ENCODE results near the gene MCRIP1. TPM values are rescaled to one million over a fixed set of nuclear protein-coding genes. Genes with fewer than 3 reads are reported as not detected.

Gene MCRIP1
- total and polyA plus RNA-seq, 2 of the 13 experiments (the other 11 are each of a cell fraction or from before 2014, with no cell fraction given), result 79.7 to 84.9 TPM

DNA sequence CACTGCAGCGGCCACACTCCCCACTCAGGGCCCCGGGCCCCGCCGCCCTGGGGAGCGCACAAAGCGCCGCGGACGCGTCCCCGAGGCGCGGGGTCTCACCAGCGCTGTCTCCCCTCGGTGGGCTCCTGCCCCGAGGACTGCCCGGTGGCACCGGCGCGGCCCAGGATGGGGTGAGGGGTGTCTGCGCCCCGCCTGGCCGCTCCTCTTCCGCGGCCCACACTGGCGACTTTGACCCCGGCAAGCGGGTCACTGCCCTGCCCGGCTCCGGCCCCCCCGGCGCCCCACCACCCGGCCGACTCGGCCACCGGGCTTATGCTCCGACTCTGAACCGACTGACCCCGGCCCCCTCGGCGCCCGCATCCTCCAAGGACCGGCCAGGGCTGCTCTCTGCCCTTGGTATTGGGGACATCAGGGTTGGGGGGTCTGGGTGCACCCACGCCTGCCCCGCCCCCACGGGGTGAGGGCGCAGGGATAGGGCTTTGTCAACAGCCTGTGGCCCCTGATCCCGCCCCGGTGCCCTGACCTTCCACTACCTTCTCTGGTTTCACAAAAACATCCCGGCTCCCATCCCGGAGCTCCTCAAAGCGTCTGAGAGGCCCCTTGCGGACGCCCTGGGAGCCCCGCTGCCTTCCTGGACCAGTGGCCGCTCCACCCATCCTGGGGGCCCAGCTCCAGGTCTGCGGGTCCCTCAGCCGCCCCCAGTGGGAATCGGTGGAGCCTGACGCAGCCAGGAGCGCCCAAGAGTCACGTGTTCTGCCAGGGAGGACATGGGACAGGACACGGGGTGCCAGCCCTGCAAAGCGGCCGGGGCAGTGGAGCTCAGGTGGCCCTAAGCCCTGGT is 28.3 kb downstream of the MCRIP1 start (continued):
- TF ChIP-seq, protein P1, sequence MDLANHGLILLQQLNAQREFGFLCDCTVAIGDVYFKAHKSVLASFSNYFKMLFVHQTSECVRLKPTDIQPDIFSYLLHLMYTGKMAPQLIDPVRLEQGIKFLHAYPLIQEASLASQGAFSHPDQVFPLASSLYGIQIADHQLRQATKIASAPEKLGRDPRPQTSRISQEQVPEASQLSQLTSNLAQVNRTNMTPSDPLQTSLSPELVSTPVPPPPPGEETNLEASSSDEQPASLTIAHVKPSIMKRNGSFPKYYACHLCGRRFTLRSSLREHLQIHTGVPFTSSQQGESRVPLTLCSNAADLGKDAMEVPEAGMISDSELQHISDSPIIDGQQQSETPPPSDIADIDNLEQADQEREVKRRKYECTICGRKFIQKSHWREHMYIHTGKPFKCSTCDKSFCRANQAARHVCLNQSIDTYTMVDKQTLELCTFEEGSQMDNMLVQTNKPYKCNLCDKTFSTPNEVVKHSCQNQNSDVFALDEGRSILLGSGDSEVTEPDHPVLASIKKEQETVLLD (CRISPR knock-in tag; IDR thresholded peaks at IDR 0.05; ENCODE audit: low read depth), result no peak
- TF ChIP-seq, protein P2, sequence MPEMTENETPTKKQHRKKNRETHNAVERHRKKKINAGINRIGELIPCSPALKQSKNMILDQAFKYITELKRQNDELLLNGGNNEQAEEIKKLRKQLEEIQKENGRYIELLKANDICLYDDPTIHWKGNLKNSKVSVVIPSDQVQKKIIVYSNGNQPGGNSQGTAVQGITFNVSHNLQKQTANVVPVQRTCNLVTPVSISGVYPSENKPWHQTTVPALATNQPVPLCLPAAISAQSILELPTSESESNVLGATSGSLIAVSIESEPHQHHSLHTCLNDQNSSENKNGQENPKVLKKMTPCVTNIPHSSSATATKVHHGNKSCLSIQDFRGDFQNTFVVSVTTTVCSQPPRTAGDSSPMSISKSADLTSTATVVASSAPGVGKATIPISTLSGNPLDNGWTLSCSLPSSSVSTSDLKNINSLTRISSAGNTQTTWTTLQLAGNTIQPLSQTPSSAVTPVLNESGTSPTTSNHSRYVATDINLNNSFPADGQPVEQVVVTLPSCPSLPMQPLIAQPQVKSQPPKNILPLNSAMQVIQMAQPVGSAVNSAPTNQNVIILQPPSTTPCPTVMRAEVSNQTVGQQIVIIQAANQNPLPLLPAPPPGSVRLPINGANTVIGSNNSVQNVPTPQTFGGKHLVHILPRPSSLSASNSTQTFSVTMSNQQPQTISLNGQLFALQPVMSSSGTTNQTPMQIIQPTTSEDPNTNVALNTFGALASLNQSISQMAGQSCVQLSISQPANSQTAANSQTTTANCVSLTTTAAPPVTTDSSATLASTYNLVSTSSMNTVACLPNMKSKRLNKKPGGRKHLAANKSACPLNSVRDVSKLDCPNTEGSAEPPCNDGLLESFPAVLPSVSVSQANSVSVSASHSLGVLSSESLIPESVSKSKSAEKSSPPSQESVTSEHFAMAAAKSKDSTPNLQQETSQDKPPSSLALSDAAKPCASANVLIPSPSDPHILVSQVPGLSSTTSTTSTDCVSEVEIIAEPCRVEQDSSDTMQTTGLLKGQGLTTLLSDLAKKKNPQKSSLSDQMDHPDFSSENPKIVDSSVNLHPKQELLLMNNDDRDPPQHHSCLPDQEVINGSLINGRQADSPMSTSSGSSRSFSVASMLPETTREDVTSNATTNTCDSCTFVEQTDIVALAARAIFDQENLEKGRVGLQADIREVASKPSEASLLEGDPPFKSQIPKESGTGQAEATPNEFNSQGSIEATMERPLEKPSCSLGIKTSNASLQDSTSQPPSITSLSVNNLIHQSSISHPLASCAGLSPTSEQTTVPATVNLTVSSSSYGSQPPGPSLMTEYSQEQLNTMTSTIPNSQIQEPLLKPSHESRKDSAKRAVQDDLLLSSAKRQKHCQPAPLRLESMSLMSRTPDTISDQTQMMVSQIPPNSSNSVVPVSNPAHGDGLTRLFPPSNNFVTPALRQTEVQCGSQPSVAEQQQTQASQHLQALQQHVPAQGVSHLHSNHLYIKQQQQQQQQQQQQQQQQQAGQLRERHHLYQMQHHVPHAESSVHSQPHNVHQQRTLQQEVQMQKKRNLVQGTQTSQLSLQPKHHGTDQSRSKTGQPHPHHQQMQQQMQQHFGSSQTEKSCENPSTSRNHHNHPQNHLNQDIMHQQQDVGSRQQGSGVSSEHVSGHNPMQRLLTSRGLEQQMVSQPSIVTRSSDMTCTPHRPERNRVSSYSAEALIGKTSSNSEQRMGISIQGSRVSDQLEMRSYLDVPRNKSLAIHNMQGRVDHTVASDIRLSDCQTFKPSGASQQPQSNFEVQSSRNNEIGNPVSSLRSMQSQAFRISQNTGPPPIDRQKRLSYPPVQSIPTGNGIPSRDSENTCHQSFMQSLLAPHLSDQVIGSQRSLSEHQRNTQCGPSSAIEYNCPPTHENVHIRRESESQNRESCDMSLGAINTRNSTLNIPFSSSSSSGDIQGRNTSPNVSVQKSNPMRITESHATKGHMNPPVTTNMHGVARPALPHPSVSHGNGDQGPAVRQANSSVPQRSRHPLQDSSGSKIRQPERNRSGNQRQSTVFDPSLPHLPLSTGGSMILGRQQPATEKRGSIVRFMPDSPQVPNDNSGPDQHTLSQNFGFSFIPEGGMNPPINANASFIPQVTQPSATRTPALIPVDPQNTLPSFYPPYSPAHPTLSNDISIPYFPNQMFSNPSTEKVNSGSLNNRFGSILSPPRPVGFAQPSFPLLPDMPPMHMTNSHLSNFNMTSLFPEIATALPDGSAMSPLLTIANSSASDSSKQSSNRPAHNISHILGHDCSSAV (CRISPR knock-in tag; IDR thresholded peaks at IDR 0.05; ENCODE audit: borderline replicate concordance), result no peak
- TF ChIP-seq MED1 (CRISPR knock-in tag; IDR thresholded peaks at IDR 0.05) (0 out of 2 replicates have a peak, but pooled peaks have one; percentile 12), ZNF781 (CRISPR knock-in tag; IDR thresholded peaks at IDR 0.05; ENCODE audit: borderline replicate concordance, not compliant biosample characterization) (no peak), XRCC5 (optimal IDR thresholded peaks at IDR 0.05; ENCODE audit: low read length) (no peak), GFI1 (CRISPR knock-in tag; IDR thresholded peaks at IDR 0.05; ENCODE audit: borderline replicate concordance) (no peak), THAP11 (CRISPR knock-in tag; IDR thresholded peaks at IDR 0.05) (no peak)
- TF ChIP-seq, protein P3, sequence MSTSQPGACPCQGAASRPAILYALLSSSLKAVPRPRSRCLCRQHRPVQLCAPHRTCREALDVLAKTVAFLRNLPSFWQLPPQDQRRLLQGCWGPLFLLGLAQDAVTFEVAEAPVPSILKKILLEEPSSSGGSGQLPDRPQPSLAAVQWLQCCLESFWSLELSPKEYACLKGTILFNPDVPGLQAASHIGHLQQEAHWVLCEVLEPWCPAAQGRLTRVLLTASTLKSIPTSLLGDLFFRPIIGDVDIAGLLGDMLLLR (CRISPR knock-in tag; IDR thresholded peaks at IDR 0.05), result no peak
- TF ChIP-seq, protein P4, sequence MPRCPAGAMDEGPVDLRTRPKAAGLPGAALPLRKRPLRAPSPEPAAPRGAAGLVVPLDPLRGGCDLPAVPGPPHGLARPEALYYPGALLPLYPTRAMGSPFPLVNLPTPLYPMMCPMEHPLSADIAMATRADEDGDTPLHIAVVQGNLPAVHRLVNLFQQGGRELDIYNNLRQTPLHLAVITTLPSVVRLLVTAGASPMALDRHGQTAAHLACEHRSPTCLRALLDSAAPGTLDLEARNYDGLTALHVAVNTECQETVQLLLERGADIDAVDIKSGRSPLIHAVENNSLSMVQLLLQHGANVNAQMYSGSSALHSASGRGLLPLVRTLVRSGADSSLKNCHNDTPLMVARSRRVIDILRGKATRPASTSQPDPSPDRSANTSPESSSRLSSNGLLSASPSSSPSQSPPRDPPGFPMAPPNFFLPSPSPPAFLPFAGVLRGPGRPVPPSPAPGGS (CRISPR knock-in tag; IDR thresholded peaks at IDR 0.05), result 0 out of 2 replicates have a peak, but pooled peaks have one; percentile 16
- TF ChIP-seq, protein P5, sequence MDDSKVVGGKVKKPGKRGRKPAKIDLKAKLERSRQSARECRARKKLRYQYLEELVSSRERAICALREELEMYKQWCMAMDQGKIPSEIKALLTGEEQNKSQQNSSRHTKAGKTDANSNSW (CRISPR knock-in tag; IDR thresholded peaks at IDR 0.05; ENCODE audit: borderline replicate concordance), result no peak
- TF ChIP-seq, protein P6, sequence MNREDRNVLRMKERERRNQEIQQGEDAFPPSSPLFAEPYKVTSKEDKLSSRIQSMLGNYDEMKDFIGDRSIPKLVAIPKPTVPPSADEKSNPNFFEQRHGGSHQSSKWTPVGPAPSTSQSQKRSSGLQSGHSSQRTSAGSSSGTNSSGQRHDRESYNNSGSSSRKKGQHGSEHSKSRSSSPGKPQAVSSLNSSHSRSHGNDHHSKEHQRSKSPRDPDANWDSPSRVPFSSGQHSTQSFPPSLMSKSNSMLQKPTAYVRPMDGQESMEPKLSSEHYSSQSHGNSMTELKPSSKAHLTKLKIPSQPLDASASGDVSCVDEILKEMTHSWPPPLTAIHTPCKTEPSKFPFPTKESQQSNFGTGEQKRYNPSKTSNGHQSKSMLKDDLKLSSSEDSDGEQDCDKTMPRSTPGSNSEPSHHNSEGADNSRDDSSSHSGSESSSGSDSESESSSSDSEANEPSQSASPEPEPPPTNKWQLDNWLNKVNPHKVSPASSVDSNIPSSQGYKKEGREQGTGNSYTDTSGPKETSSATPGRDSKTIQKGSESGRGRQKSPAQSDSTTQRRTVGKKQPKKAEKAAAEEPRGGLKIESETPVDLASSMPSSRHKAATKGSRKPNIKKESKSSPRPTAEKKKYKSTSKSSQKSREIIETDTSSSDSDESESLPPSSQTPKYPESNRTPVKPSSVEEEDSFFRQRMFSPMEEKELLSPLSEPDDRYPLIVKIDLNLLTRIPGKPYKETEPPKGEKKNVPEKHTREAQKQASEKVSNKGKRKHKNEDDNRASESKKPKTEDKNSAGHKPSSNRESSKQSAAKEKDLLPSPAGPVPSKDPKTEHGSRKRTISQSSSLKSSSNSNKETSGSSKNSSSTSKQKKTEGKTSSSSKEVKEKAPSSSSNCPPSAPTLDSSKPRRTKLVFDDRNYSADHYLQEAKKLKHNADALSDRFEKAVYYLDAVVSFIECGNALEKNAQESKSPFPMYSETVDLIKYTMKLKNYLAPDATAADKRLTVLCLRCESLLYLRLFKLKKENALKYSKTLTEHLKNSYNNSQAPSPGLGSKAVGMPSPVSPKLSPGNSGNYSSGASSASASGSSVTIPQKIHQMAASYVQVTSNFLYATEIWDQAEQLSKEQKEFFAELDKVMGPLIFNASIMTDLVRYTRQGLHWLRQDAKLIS (CRISPR knock-in tag; IDR thresholded peaks at IDR 0.05), result no peak
